T-helper 1 cell treated with Interleukin-12 subunit alpha and Interleukin-12 subunit beta and Interleukin-4 antibody, amounts not matched to agents 30 μg/mL and 1 μg/mL, for 36 hours (primary cell): ENCODE results near the gene JMJD4.

Experiments used
- H3K27ac Mint-ChIP-seq: one replicate; pipeline ENCODE4 v1.8.0; 2021; ENCODE audit warnings: mild to moderate bottlenecking, mixed read lengths
- H3K27me3 Mint-ChIP-seq: one replicate; pipeline ENCODE4 v1.8.0; 2021; ENCODE audit warnings: low read depth, mixed read lengths
- H3K36me3 Mint-ChIP-seq: one replicate; pipeline ENCODE4 v1.8.0; 2021; ENCODE audit warnings: low read depth, mixed read lengths
- H3K4me1 Mint-ChIP-seq: one replicate; pipeline ENCODE4 v1.8.0; 2021; ENCODE audit warnings: low read depth, mixed read lengths
- H3K4me3 Mint-ChIP-seq: one replicate; pipeline ENCODE4 v1.8.0; 2021; ENCODE audit warnings: mild to moderate bottlenecking, moderate library complexity, mixed read lengths
- H3K9me3 Mint-ChIP-seq: one replicate; pipeline ENCODE4 v1.8.0; 2021; ENCODE audit warnings: mixed read lengths

The JMJD4 gene

DNA sequence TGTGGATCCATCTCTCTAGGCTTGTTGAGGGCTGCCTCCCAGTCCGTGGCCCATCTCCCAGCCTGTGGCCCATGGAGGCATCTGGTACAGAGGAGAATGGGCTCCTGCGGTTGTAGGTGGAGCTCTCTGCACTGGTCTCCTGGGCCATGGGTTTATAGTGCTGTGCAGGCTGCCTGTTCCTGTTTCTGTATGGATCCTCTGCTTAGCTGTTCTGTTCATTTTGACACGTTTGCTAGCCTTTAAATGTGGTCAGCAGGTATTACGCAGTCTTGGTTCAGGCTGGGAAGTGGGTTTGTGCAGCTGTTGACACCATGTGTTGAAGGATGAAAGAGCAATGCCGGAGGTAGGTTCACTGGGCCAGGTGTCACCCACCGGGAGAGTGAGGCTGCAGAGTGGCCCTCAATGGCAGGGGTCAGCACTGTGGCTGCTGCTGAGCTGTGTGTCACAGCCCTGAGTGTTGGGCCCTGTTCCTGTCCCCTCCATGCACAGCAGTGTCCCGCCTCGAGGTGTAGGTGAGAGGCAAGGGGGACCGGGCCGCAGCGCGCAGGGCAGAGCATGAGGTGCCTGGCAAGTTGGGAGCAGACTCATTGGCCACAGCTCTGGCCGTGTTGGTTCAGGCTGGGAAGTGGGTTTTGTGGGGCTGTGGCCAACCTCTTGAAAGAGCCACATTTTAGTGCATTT is 39.1 kb upstream of the JMJD4 start:
- H3K27me3 Mint-ChIP-seq, result no peaks in the 10 kb centered on the region

GRCh38 chr1:227773558-227773957 is 38.5 kb upstream of the JMJD4 start:
- Mint-ChIP-seq H3K36me3 (peaks cover 29% of the 10 kb centered on the region), H3K9me3 (no peaks in the 10 kb centered on the region), H3K27me3 (no peaks in the 10 kb centered on the region), H3K4me1 (peaks cover 33% of the 10 kb centered on the region), H3K4me3 (no peak overlapping the region), H3K27ac (peak overlapping the region; percentile 80)

More for the DNA sequence above, 39.1 kb upstream of the JMJD4 start:
- Mint-ChIP-seq H3K27ac (peak overlapping the region; percentile 80), H3K4me1 (peaks cover 32% of the 10 kb centered on the region), H3K9me3 (no peaks in the 10 kb centered on the region), H3K36me3 (peaks cover 25% of the 10 kb centered on the region), H3K4me3 (peak overlapping the region; percentile 68)

DNA sequence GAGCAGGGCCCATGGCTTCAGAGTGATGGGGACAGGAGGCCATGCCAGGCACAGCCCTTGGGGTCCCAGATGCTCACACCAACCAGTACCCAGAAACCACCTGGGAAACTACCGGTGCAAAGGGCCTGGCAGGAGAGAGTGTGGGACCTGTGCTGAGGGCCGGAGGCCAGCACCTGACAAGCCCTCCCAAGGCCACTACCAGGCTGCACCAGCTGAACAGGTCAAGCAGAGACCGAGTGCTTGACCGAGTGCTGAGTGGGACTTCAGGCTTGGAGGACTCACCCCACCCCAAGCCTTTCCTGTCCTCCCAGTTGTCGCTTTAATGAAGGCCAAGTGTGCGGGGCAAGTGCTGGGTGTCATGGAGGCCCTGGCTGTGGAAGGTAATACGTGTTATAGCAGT is 36.7 kb upstream of the JMJD4 start:
- Mint-ChIP-seq H3K27ac (no peak overlapping the region), H3K36me3 (peaks cover 39% of the 10 kb centered on the region), H3K4me3 (no peak overlapping the region), H3K4me1 (peaks cover 48% of the 10 kb centered on the region), H3K27me3 (no peaks in the 10 kb centered on the region), H3K9me3 (no peaks in the 10 kb centered on the region)

- Mint-ChIP-seq H3K36me3 (peaks cover 40% of the 10 kb centered on the region), H3K27me3 (no peaks in the 10 kb centered on the region), H3K4me3 (no peak overlapping the region), H3K9me3 (no peaks in the 10 kb centered on the region), H3K27ac (no peak overlapping the region), H3K4me1 (peaks cover 52% of the 10 kb centered on the region)
Observed at GRCh38 chr1:227771326-227771725, 36.2 kb upstream of the JMJD4 start.

DNA sequence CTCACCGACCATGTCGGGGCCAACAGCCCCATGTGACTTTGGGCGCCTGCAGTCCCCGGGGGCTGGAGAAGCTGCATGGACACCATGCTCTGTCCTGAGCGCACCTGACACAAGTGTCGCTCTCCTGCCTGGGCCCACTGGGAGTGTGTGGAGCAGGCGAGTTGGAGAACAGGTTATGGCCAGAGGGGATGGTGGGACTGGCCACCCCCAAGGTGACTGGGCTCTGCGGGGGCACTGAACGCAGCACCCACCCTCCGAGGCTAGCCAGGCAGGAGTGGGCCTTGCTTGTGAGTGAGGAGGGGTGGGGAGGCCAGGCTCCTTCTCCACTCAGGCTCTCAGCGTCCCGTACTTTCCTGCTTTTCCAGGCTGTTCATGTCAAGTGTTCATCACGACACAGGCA is 35.7 kb upstream of the JMJD4 start:
- H3K27me3 Mint-ChIP-seq, result no peaks in the 10 kb centered on the region
- H3K4me3 Mint-ChIP-seq, result no peak overlapping the region
- peaks cover 42% of the 10 kb centered on the region for H3K36me3 Mint-ChIP-seq
- no peak overlapping the region for H3K27ac Mint-ChIP-seq
- H3K9me3 Mint-ChIP-seq, result no peaks in the 10 kb centered on the region
- peaks cover 55% of the 10 kb centered on the region for H3K4me1 Mint-ChIP-seq

- H3K4me3 Mint-ChIP-seq, result no peak overlapping the region
- no peaks in the 10 kb centered on the region for H3K9me3 Mint-ChIP-seq
- H3K27ac Mint-ChIP-seq, result no peak overlapping the region
- peaks cover 61% of the 10 kb centered on the region for H3K4me1 Mint-ChIP-seq
- no peaks in the 10 kb centered on the region for H3K27me3 Mint-ChIP-seq
- H3K36me3 Mint-ChIP-seq, result peaks cover 42% of the 10 kb centered on the region
Observed at GRCh38 chr1:227769936-227770494, 34.9 kb upstream of the JMJD4 start.

DNA sequence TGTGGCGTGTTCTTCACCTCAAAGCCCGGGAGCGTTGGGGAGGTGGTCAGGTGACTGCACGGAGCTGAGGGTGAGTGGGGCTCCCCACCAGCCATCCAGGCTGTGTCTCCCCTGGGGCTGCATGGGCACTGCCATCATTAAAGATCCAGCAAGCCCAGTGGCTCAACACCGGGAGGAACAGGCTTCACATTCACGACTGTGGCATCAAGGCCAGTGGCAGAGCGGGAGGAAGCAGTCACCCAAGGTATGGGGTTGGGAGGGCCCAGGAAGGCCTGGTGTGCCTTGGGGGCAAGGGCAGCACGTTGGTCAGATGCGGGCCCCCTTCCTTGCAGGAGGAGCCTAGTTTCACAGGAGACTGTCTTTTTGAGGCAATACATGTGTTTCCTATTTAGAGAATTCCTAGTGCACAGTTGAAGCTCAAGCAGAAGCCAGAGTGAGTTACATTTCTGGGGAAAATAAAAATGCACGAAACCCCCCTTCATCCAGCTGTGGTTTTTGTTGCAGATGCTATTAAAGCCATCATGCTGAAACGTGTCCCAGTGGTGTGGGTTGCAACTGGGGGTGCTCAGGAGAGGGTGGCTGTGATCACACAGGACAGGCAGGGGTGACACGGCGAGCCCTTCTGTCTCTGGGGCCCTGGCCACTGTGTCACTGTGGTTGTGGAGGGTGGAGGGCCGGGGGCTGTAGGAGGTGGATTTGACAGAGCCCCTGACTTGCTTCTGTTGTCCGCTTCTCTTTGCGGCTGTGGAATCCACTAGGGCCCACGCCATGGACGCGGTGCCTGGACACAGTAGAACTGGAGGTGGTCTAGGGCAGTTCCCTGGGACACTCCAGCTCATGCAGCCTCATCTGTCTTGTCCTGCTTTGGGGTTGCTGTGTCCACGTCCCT is 34.2 kb upstream of the JMJD4 start:
- Mint-ChIP-seq H3K27me3 (no peaks in the 10 kb centered on the region), H3K9me3 (no peaks in the 10 kb centered on the region), H3K4me3 (no peak overlapping the region), H3K4me1 (peaks cover 61% of the 10 kb centered on the region), H3K27ac (no peak overlapping the region), H3K36me3 (peaks cover 40% of the 10 kb centered on the region)

- H3K9me3 Mint-ChIP-seq, result no peaks in the 10 kb centered on the region
- H3K4me1 Mint-ChIP-seq, result peaks cover 61% of the 10 kb centered on the region
- no peaks in the 10 kb centered on the region for H3K27me3 Mint-ChIP-seq
- no peak overlapping the region for H3K4me3 Mint-ChIP-seq
- H3K27ac Mint-ChIP-seq, result no peak overlapping the region
- peaks cover 41% of the 10 kb centered on the region for H3K36me3 Mint-ChIP-seq
Observed at GRCh38 chr1:227768640-227769039, 33.5 kb upstream of the JMJD4 start.

DNA sequence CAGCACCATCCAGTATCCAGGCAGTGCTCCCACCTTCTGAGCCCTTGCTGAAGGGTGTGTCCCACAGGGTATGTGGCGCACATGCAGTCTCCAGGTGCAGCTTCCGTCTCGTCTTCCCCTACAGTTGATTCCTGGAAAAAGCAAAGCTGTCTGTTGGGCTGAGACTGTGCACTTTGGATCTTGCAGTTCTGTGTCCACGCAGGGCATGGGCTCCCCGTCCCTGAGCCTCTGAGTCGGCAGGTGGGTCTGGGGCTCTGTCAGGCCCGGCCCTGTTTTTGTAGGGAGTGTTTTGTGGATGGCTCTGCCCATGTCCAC is 33.0 kb upstream of the JMJD4 start:
- H3K36me3 Mint-ChIP-seq, result peaks cover 41% of the 10 kb centered on the region
- H3K27ac Mint-ChIP-seq, result no peak overlapping the region
- H3K27me3 Mint-ChIP-seq, result no peaks in the 10 kb centered on the region
- no peaks in the 10 kb centered on the region for H3K9me3 Mint-ChIP-seq
- H3K4me3 Mint-ChIP-seq, result no peak overlapping the region
- H3K4me1 Mint-ChIP-seq, result peaks cover 65% of the 10 kb centered on the region

GRCh38 chr1:227767401-227768124 is 32.5 kb upstream of the JMJD4 start:
- Mint-ChIP-seq H3K9me3 (no peaks in the 10 kb centered on the region), H3K27ac (no peak overlapping the region), H3K4me1 (peaks cover 69% of the 10 kb centered on the region), H3K27me3 (no peaks in the 10 kb centered on the region), H3K4me3 (peak overlapping the region; percentile 68), H3K36me3 (peaks cover 40% of the 10 kb centered on the region)

DNA sequence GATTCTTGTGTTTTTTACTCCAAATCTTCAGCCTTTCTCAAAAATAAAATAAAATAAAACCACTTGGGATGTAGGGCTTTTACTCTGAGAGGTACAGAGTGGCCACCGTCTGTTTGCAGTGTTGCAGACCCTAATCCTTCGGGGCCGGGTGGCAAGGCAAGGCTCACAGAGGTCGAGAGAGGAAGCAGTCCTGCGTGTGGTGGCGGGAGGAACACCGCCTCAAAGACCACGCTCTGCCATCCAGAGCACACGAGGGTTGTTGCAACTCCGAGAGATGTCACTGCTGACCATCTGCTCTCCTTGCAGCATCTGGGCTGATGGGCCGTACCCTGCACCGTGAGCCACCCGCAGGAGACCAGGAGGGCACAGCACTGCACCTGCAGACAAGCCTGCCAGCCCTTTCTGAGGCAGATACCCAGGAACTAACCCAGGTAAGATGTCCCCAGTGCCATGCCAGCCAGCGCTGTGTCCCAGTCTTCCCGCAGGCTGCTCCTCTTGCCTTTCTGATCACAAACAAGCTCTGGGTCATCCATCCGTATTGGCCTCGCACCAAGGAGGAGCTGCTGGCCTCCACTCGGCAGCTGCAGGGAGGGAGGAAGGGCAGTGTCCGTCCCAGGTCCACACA is 31.7 kb upstream of the JMJD4 start:
- peaks cover 68% of the 10 kb centered on the region for H3K4me1 Mint-ChIP-seq
- H3K27ac Mint-ChIP-seq, result peak overlapping the region; percentile 80
- H3K9me3 Mint-ChIP-seq, result no peaks in the 10 kb centered on the region
- H3K4me3 Mint-ChIP-seq, result peak overlapping the region; percentile 68
- H3K36me3 Mint-ChIP-seq, result peaks cover 38% of the 10 kb centered on the region
- H3K27me3 Mint-ChIP-seq, result no peaks in the 10 kb centered on the region

GRCh38 chr1:227766015-227766634 is 31.0 kb upstream of the JMJD4 start:
- Mint-ChIP-seq H3K27me3 (no peaks in the 10 kb centered on the region), H3K9me3 (no peaks in the 10 kb centered on the region), H3K4me3 (peak overlapping the region; percentile 68), H3K27ac (peak overlapping the region; percentile 80), H3K4me1 (peaks cover 73% of the 10 kb centered on the region), H3K36me3 (peaks cover 44% of the 10 kb centered on the region)

- H3K27ac Mint-ChIP-seq, result peak overlapping the region; percentile 80
- H3K9me3 Mint-ChIP-seq, result no peaks in the 10 kb centered on the region
- H3K4me1 Mint-ChIP-seq, result peaks cover 76% of the 10 kb centered on the region
- H3K4me3 Mint-ChIP-seq, result peak overlapping the region; percentile 40
- H3K36me3 Mint-ChIP-seq, result peaks cover 47% of the 10 kb centered on the region
- no peaks in the 10 kb centered on the region for H3K27me3 Mint-ChIP-seq
Observed at GRCh38 chr1:227765261-227766014, 30.3 kb upstream of the JMJD4 start.
